Brain microvascular endothelial cell (primary cell): ENCODE measurements around the gene PIP4K2A.
A peak's percentile ranks its signal among the peaks of the same experiment; 100 is the strongest.
"Not testable (repeated sequence)": the region's sequence is repeated elsewhere in the genome, so short reads cannot be mapped to it uniquely, and the experiment has no call there.

ENCODE experiments used
- DNase-seq: peaks from one replicate; pipeline ENCODE4 v3.0.0-alpha.2; 2020
- H3K27ac ChIP-seq: fragments of 250-450 bp; sonication (Bioruptor Pico); 2 replicates; pipeline ENCODE4 v1.5.1; 2020; ENCODE audit warnings: mild to moderate bottlenecking, moderate library complexity
- H3K27me3 ChIP-seq: fragments of 250-450 bp; sonication (Bioruptor Pico); replicated peaks from 2 replicates; pipeline ENCODE4 v1.5.1; 2020; ENCODE audit warnings: mild to moderate bottlenecking
- H3K36me3 ChIP-seq: fragments of 250-450 bp; sonication (Bioruptor Pico); replicated peaks from 2 replicates; pipeline ENCODE4 v1.5.1; 2020; ENCODE audit warnings: mild to moderate bottlenecking
- H3K4me3 ChIP-seq: 2 replicates; pipeline ENCODE4 v1.5.1; 2011; ENCODE audit warnings: low read depth, mild to moderate bottlenecking, control low read depth, low read length, moderate library complexity
- CTCF ChIP-seq: IDR thresholded peaks from 2 replicates; pipeline ENCODE4 v1.5.1; 2011; ENCODE audit warnings: low read depth, mild to moderate bottlenecking, moderate library complexity, low read length, control low read depth, inconsistent platforms; ENCODE audit errors: missing control alignments
- in situ Hi-C: cut with HindIII; loops from 2 replicates; pipeline ENCODE4 v1.10.0; 2017; ENCODE audit warnings: low sequenced_read_pairs, low pct_ligation_motif_present

Gene PIP4K2A

GRCh38 chr10:22752272-22752889 lies 38.0 kb upstream of the PIP4K2A start:
- Histone ChIP-seq H3K27ac (no peak overlapping the region), H3K4me3 (no peak overlapping the region), H3K36me3 (no peaks in the 10 kb centered on the region), H3K27me3 (no peaks in the 10 kb centered on the region)
- in situ Hi-C loops: no loop called here
- no peak for TF ChIP-seq CTCF
- no peak for DNase-seq

GRCh38 chr10:22750131-22750530 lies 35.8 kb upstream of the PIP4K2A start:
- no peaks in the 10 kb centered on the region for H3K27me3 ChIP-seq
- no peak for DNase-seq
- TF ChIP-seq CTCF: no peak
- no peak overlapping the region for H3K27ac ChIP-seq
- no peak overlapping the region for H3K4me3 ChIP-seq
- in situ Hi-C loops: no loop called here
- no peaks in the 10 kb centered on the region for H3K36me3 ChIP-seq

GRCh38 chr10:22744858-22745257 lies 30.5 kb upstream of the PIP4K2A start:
- in situ Hi-C loops, H3K27ac ChIP-seq, H3K36me3 ChIP-seq, H3K27me3 ChIP-seq, H3K4me3 ChIP-seq, DNase-seq: not testable (repeated sequence)

GRCh38 chr10:22742678-22743077 lies 28.3 kb upstream of the PIP4K2A start:
- no peak overlapping the region for H3K27ac ChIP-seq
- no peaks in the 10 kb centered on the region for H3K27me3 ChIP-seq
- no peak overlapping the region for H3K4me3 ChIP-seq
- H3K36me3 ChIP-seq: no peaks in the 10 kb centered on the region
- in situ Hi-C loops: no loop called here
- TF ChIP-seq CTCF: no peak
- DNase-seq: no peak

GRCh38 chr10:22741631-22742030 lies 27.3 kb upstream of the PIP4K2A start:
- in situ Hi-C loops, H3K27ac ChIP-seq, H3K36me3 ChIP-seq, H3K4me3 ChIP-seq, H3K27me3 ChIP-seq: not testable (repeated sequence)
- peak; percentile 15 for DNase-seq

- no peak overlapping the region for H3K27ac ChIP-seq
- TF ChIP-seq CTCF: peak; percentile 26
- H3K4me3 ChIP-seq: no peak overlapping the region
- no peaks in the 10 kb centered on the region for H3K36me3 ChIP-seq
- peak; percentile 17 for DNase-seq
- in situ Hi-C loops: no loop called here
- no peaks in the 10 kb centered on the region for H3K27me3 ChIP-seq
Measured at GRCh38 chr10:22740180-22740579, 25.8 kb upstream of the PIP4K2A start.

GRCh38 chr10:22737587-22737986 lies 23.2 kb upstream of the PIP4K2A start:
- DNase-seq: peak; percentile 94
- Histone ChIP-seq H3K27ac (peak overlapping the region; percentile 62), H3K27me3 (no peaks in the 10 kb centered on the region), H3K36me3 (no peaks in the 10 kb centered on the region), H3K4me3 (no peak overlapping the region)
- no peak for TF ChIP-seq CTCF
- in situ Hi-C loops: no loop called here
